HG02970 (cell line): ENCODE measurements around the gene MACROD2.

Experiments
- ATAC-seq: cut with Tn5 transposase; IDR thresholded peaks from one replicate; pipeline ENCODE4 v1.9.1; 2021; ENCODE audit warnings: mild to moderate bottlenecking, moderate library complexity, moderate number of reproducible peaks; ENCODE audit not compliant: unreplicated experiment, low FRiP score

Gene MACROD2

GRCh38 chr20:14687313-14687712 lies 692.0 kb downstream of the MACROD2 start:
- ATAC-seq = no peak

- no peak for ATAC-seq
Observed at GRCh38 chr20:14688005-14688404, 692.7 kb downstream of the MACROD2 start.

GRCh38 chr20:14691994-14692393 lies 696.7 kb downstream of the MACROD2 start:
- no peak for ATAC-seq

- ATAC-seq = no peak
Observed at GRCh38 chr20:14696478-14696877, 701.2 kb downstream of the MACROD2 start.

GRCh38 chr20:14696937-14697336 lies 701.6 kb downstream of the MACROD2 start:
- no peak for ATAC-seq

- no peak for ATAC-seq
Observed at GRCh38 chr20:14698125-14698524, 702.8 kb downstream of the MACROD2 start.

- no peak for ATAC-seq
Observed at GRCh38 chr20:14698605-14699373, 703.5 kb downstream of the MACROD2 start.

GRCh38 chr20:14700639-14700960 lies 705.3 kb downstream of the MACROD2 start:
- ATAC-seq = no peak

GRCh38 chr20:14701326-14701725 lies 706.0 kb downstream of the MACROD2 start:
- no peak for ATAC-seq

GRCh38 chr20:14706555-14706954 lies 711.2 kb downstream of the MACROD2 start:
- ATAC-seq = no peak

- no peak for ATAC-seq
Observed at GRCh38 chr20:14707026-14707680, 711.8 kb downstream of the MACROD2 start.

- ATAC-seq = no peak
Observed at GRCh38 chr20:14707865-14708596, 712.7 kb downstream of the MACROD2 start.

- ATAC-seq = no peak
Observed at GRCh38 chr20:14709439-14709838, 714.1 kb downstream of the MACROD2 start.

- no peak for ATAC-seq
Observed at GRCh38 chr20:14710951-14711350, 715.6 kb downstream of the MACROD2 start.

- ATAC-seq = no peak
Observed at GRCh38 chr20:14711652-14712051, 716.3 kb downstream of the MACROD2 start.

GRCh38 chr20:14712302-14712739 lies 717.0 kb downstream of the MACROD2 start:
- no peak for ATAC-seq

GRCh38 chr20:14715400-14715799 lies 720.1 kb downstream of the MACROD2 start:
- ATAC-seq = no peak

- no peak for ATAC-seq
Observed at GRCh38 chr20:14716351-14716801, 721.1 kb downstream of the MACROD2 start.

- ATAC-seq = no peak
Observed at GRCh38 chr20:14717134-14717999, 722.1 kb downstream of the MACROD2 start.

GRCh38 chr20:14720251-14720650 lies 724.9 kb downstream of the MACROD2 start:
- ATAC-seq = no peak
